SJCRH30 (cell line): Measurements from ENCODE around the gene ZBED3. TPM values are rescaled to one million over a fixed set of nuclear protein-coding genes. Genes with fewer than 3 reads are reported as not detected.
"Not testable (repeated sequence)": the region's sequence is repeated elsewhere in the genome, so short reads cannot be mapped to it uniquely, and the experiment has no call there.

Experiments
- DNase-seq, 2 experiments: peaks; one replicate each; pipeline ENCODE4 v3.0.0-alpha.2; 2015 to 2020
- H3K27ac ChIP-seq: fragments of 250-450 bp; sonication (Bioruptor Pico); 2 replicates; pipeline ENCODE4 v1.5.1; 2020; ENCODE audit warnings: mild to moderate bottlenecking, moderate library complexity
- H3K27me3 ChIP-seq: fragments of 250-450 bp; sonication (Bioruptor Pico); 2 replicates; pipeline ENCODE4 v1.5.1; 2020; ENCODE audit warnings: mild to moderate bottlenecking, moderate library complexity
- H3K36me3 ChIP-seq: fragments of 250-450 bp; sonication (Bioruptor Pico); 2 replicates; pipeline ENCODE4 v1.5.1; 2020; ENCODE audit warnings: mild to moderate bottlenecking, moderate library complexity
- H3K4me1 ChIP-seq: fragments of 250-450 bp; sonication (Bioruptor Pico); 2 replicates; pipeline ENCODE4 v1.5.1; 2020; ENCODE audit warnings: mild to moderate bottlenecking, moderate library complexity
- H3K4me3 ChIP-seq: fragments of 250-450 bp; sonication (Bioruptor Pico); 2 replicates; pipeline ENCODE4 v1.5.1; 2020; ENCODE audit warnings: mild to moderate bottlenecking, moderate library complexity
- H3K9me3 ChIP-seq: fragments of 250-450 bp; sonication (Bioruptor Pico); replicated peaks from 2 replicates; pipeline ENCODE4 v1.5.1; 2020; ENCODE audit warnings: mild to moderate bottlenecking, moderate library complexity
- total RNA-seq: library from RNA; depleted of rRNA; stranded (reverse); fragments of >200 nt; shearing (Covaris generic); gene quantifications from 2 replicates; pipeline ENCODE4 v1.2.3, GENCODE V29; 2014; rRNA removed

ZBED3 gene
- total RNA-seq: 2.8 and 3.8 TPM in 2 replicates

GRCh38 chr5:77086689-77087483 is at the start of gene ZBED3:
ZBED3 (minus strand) TSS chr5:77087285; CDS start chr5:77077878, 9,407 bp downstream.
- DNase-seq: peak; percentile 79 to 90
- Histone ChIP-seq H3K27me3 (no peaks in the 10 kb centered on the region), H3K27ac (peak within 1 kb of the TSS; percentile 90), H3K9me3 (no peaks in the 10 kb centered on the region), H3K36me3 (peaks cover 3% of the 10 kb centered on the region; the same call in 1 of the 2 replicates), H3K4me1 (no peaks in the 10 kb centered on the region), H3K4me3 (peak within 1 kb of the TSS; percentile 80)

GRCh38 chr5:77133061-77133758 is 46.1 kb upstream of the ZBED3 start:
- H3K27ac ChIP-seq: no peak overlapping the region
- H3K36me3 ChIP-seq: no peaks in the 10 kb centered on the region
- no peaks in the 10 kb centered on the region for H3K9me3 ChIP-seq
- no peak overlapping the region for H3K4me3 ChIP-seq
- DNase-seq: peak; percentile 51 to 57
- H3K27me3 ChIP-seq: no peaks in the 10 kb centered on the region
- peaks cover 3% of the 10 kb centered on the region; the same call in 1 of the 2 replicates for H3K4me1 ChIP-seq

GRCh38 chr5:77131361-77131760 is 44.3 kb upstream of the ZBED3 start:
- H3K27me3 ChIP-seq: no peaks in the 10 kb centered on the region
- no peaks in the 10 kb centered on the region for H3K9me3 ChIP-seq
- no peak for DNase-seq
- peaks cover 3% of the 10 kb centered on the region; the same call in 1 of the 2 replicates for H3K4me1 ChIP-seq
- H3K27ac ChIP-seq: no peak overlapping the region
- H3K4me3 ChIP-seq: no peak overlapping the region
- no peaks in the 10 kb centered on the region for H3K36me3 ChIP-seq

GRCh38 chr5:77129391-77129990 is 42.4 kb upstream of the ZBED3 start:
- H3K9me3 ChIP-seq: no peaks in the 10 kb centered on the region
- H3K36me3 ChIP-seq: no peaks in the 10 kb centered on the region
- H3K27me3 ChIP-seq: no peaks in the 10 kb centered on the region
- H3K4me3 ChIP-seq: no peak overlapping the region
- peak; percentile 47 to 59 for DNase-seq
- H3K4me1 ChIP-seq: peaks cover 3% of the 10 kb centered on the region; the same call in 1 of the 2 replicates
- H3K27ac ChIP-seq: no peak overlapping the region

GRCh38 chr5:77128411-77129061 is 41.5 kb upstream of the ZBED3 start:
- no peaks in the 10 kb centered on the region for H3K27me3 ChIP-seq
- H3K36me3 ChIP-seq: no peaks in the 10 kb centered on the region
- DNase-seq: no peak
- H3K4me3 ChIP-seq: no peak overlapping the region
- H3K4me1 ChIP-seq: peaks cover 3% of the 10 kb centered on the region; the same call in 1 of the 2 replicates
- H3K27ac ChIP-seq: no peak overlapping the region
- H3K9me3 ChIP-seq: no peaks in the 10 kb centered on the region

- Histone ChIP-seq H3K4me1 (no peaks in the 10 kb centered on the region), H3K9me3 (no peaks in the 10 kb centered on the region), H3K27me3 (no peaks in the 10 kb centered on the region), H3K4me3 (no peak overlapping the region), H3K27ac (no peak overlapping the region), H3K36me3 (no peaks in the 10 kb centered on the region)
- no peak for DNase-seq
These were observed 36.0 kb upstream of the ZBED3 start for GRCh38 chr5:77123057-77123456.

GRCh38 chr5:77120706-77121105 is 33.6 kb upstream of the ZBED3 start:
- no peaks in the 10 kb centered on the region for H3K9me3 ChIP-seq
- H3K36me3 ChIP-seq: no peaks in the 10 kb centered on the region
- no peak overlapping the region for H3K27ac ChIP-seq
- no peaks in the 10 kb centered on the region for H3K27me3 ChIP-seq
- H3K4me1 ChIP-seq: no peaks in the 10 kb centered on the region
- no peak overlapping the region for H3K4me3 ChIP-seq
- no peak for DNase-seq

- Histone ChIP-seq H3K27ac (no peak overlapping the region), H3K4me3 (no peak overlapping the region), H3K4me1 (no peaks in the 10 kb centered on the region), H3K9me3 (no peaks in the 10 kb centered on the region), H3K36me3 (no peaks in the 10 kb centered on the region), H3K27me3 (no peaks in the 10 kb centered on the region)
- DNase-seq: no peak
These were observed 33.0 kb upstream of the ZBED3 start for GRCh38 chr5:77120086-77120485.

- Histone ChIP-seq H3K27me3 (no peaks in the 10 kb centered on the region), H3K4me1 (no peaks in the 10 kb centered on the region), H3K36me3 (no peaks in the 10 kb centered on the region), H3K4me3 (no peak overlapping the region), H3K9me3 (no peaks in the 10 kb centered on the region), H3K27ac (no peak overlapping the region)
- DNase-seq: no peak
These were observed 30.1 kb upstream of the ZBED3 start for GRCh38 chr5:77117161-77117560.

GRCh38 chr5:77107035-77107434 is 19.9 kb upstream of the ZBED3 start:
- not testable (repeated sequence) for H3K27ac ChIP-seq, DNase-seq, H3K4me3 ChIP-seq, H3K27me3 ChIP-seq, H3K9me3 ChIP-seq, H3K36me3 ChIP-seq, H3K4me1 ChIP-seq

- Histone ChIP-seq H3K9me3 (no peaks in the 10 kb centered on the region), H3K4me1 (no peaks in the 10 kb centered on the region), H3K4me3 (no peak overlapping the region), H3K27ac (no peak overlapping the region), H3K36me3 (0 out of 2 replicates have a peak, but pooled peaks cover 2% of the 10 kb centered on the region), H3K27me3 (no peaks in the 10 kb centered on the region)
- DNase-seq: no peak
These were observed 17.7 kb upstream of the ZBED3 start for GRCh38 chr5:77104813-77105212.

- Histone ChIP-seq H3K36me3 (0 out of 2 replicates have a peak, but pooled peaks cover 2% of the 10 kb centered on the region), H3K4me3 (no peak overlapping the region), H3K27ac (no peak overlapping the region), H3K27me3 (no peaks in the 10 kb centered on the region), H3K4me1 (no peaks in the 10 kb centered on the region), H3K9me3 (no peaks in the 10 kb centered on the region)
- DNase-seq: no peak
These were observed 16.4 kb upstream of the ZBED3 start for GRCh38 chr5:77103457-77103856.

- H3K36me3 ChIP-seq: 0 out of 2 replicates have a peak, but pooled peaks cover 2% of the 10 kb centered on the region
- no peaks in the 10 kb centered on the region for H3K4me1 ChIP-seq
- DNase-seq: no peak
- H3K27ac ChIP-seq: no peak overlapping the region
- H3K9me3 ChIP-seq: no peaks in the 10 kb centered on the region
- H3K27me3 ChIP-seq: no peaks in the 10 kb centered on the region
- no peak overlapping the region for H3K4me3 ChIP-seq
These were observed 15.5 kb upstream of the ZBED3 start for GRCh38 chr5:77102549-77102948.

- H3K27ac ChIP-seq: no peak overlapping the region
- no peak for DNase-seq
These were observed 14.2 kb upstream of the ZBED3 start for GRCh38 chr5:77101298-77101697.

More at GRCh38 chr5:77101298-77101697, 14.2 kb upstream of the ZBED3 start:
- H3K27me3 ChIP-seq: no peaks in the 10 kb centered on the region
- no peak overlapping the region for H3K4me3 ChIP-seq
- H3K9me3 ChIP-seq: no peaks in the 10 kb centered on the region
- no peaks in the 10 kb centered on the region for H3K36me3 ChIP-seq
- H3K4me1 ChIP-seq: no peaks in the 10 kb centered on the region
